NCI-H345 (cell line): ENCODE data around the gene GARRE1.
A peak's percentile ranks its signal among the peaks of the same experiment; 100 is the strongest.

Source experiments
- DNase-seq: peaks from one replicate; lab custom pipeline; 2025; lab: John Stamatoyannopoulos, UW

Gene GARRE1

DNA sequence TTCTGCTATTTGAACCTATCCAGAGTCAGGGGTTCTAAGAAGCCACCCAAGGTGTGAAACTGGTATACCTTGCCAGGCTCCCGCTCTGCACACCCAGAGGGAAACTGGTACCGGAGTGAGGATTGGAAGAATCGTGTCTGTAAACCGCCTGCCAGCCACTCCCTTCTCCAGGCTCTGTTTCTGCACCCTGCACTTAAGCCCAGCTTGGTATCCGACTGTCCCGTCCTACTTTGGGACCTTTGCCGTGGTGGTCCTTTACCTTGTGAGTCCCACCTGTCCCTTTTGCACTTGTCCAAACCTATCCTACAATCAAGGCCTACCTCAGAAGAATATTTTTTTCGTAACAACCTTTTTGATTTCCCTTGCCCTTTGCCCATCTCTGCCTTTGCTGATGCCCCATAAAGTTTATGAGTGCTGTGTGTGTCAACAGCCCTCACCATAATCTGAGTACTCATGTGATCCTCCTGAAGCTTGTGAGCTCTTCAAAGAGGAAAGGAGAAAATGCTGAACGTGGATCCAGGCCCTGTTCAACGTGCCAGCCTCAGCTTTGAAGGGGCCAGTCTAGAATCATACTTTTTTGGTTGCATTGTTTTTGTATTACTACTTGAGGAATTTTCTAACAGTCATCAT, 44.7 kb downstream of the GARRE1 start:
- DNase-seq, result peak; percentile 29

DNA sequence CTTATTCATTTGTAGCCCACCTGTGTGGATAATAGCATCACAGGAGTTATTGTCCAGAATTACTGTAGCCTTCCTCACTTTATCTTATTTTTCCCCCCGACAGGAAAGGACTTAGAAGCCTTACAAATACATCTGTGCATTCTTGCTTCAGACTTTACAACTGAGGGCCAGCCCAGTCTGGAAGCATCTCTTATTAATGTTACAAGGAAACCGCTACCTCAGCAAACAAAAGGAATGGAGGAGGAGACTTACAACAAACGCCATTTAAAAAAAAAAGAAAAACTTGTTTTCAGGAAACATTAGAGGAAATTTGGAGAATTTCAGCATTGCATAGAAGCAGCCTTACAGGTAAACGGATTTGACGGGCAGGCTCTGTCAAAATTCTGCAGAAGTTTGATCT, 45.2 kb downstream of the GARRE1 start:
- DNase-seq, result no peak

DNA sequence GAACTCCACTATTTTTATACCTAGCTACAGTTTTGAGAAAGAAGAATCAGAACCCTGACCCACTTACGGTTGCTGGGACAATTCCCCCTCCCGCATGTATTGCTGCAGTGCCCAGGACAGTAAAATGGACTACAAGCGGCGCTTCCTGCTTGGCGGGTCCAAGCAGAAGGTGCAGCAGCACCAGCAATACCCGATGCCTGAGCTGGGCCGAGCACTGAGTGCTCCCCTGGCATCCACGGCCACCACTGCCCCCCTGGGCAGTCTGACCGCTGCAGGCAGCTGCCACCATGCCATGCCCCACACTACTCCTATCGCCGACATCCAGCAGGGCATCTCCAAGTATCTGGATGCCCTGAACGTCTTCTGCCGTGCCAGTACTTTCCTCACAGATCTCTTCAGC, 46.0 kb downstream of the GARRE1 start:
- DNase-seq, result no peak

DNA sequence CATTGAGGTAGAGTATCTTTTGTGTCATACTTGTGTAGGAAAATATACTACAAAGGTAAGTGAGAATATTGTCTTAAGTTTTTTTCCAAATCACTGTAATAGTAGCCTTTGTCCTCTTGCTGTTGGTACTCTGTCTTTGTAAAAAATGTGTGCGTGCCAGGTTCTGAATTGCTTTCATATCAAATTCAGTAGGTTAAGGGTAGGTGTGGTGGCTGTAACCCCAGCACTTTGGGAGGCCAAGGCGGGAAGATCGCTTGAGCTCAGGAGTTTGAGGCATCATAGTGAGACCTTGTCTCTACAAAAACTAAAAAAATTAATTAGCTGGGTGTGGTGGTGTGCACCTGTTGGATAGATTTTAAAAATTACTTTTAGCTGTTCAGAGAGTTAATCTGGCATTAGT, 46.6 kb downstream of the GARRE1 start:
- no peak for DNase-seq
